AG09319 (cell line): ENCODE data around the gene PRAME.

Experiments
- DNase-seq: peaks from one replicate; pipeline ENCODE4 v3.0.0-alpha.2; 2010; ENCODE audit warnings: low read depth; ENCODE audit errors: extremely low read depth
- CTCF ChIP-seq: IDR thresholded peaks from 2 replicates; pipeline ENCODE4 v1.5.1; 2011; ENCODE audit warnings: low read depth, mild to moderate bottlenecking, inconsistent platforms, low read length, moderate library complexity

The PRAME gene

GRCh38 chr22:22506736-22507135 is 52.3 kb downstream of the PRAME start:
- TF ChIP-seq CTCF: no peak

GRCh38 chr22:22498267-22498666 is 60.8 kb downstream of the PRAME start:
- TF ChIP-seq CTCF: no peak
- DNase-seq: no peak

More at GRCh38 chr22:22506736-22507135, 52.3 kb downstream of the PRAME start:
- no peak for DNase-seq
